D721Med (cell line): ENCODE results near the gene DPM2.
A peak's percentile ranks its signal among the peaks of the same experiment; 100 is the strongest.

Source experiments
- DNase-seq: peaks from one replicate; pipeline ENCODE4 v3.0.0; 2011; ENCODE audit warnings: low spot score; ENCODE audit not compliant: insufficient read length
- FAIRE-seq: peaks from 2 replicates; lab custom pipeline; 2011; peaks lifted over from hg19 to GRCh38; lab: Jason Lieb, UNC
- CTCF ChIP-seq: IDR thresholded peaks from 2 replicates; pipeline ENCODE4 v1.5.1; 2012; ENCODE audit warnings: mild to moderate bottlenecking, control low read depth; ENCODE audit not compliant: insufficient read depth; ENCODE audit errors: missing control alignments

DPM2 gene

GRCh38 chr9:127980706-127981558, 43.3 kb upstream of the DPM2 start, which contains the start of gene EEIG1:
Gene EEIG1, minus strand, starts transcription at chr9:127980989. Its CDS starts 852 bp downstream, at chr9:127980137.
- DNase-seq = peak; percentile 96
- no peak for FAIRE-seq
- no peak for TF ChIP-seq CTCF

- DNase-seq = no peak
- TF ChIP-seq CTCF = no peak
- FAIRE-seq = no peak
These were observed 42.5 kb upstream of the DPM2 start for GRCh38 chr9:127980060-127980705.

GRCh38 chr9:127979333-127980059, 41.8 kb upstream of the DPM2 start:
- DNase-seq (no peak), FAIRE-seq (no peak)
- no peak for TF ChIP-seq CTCF

- DNase-seq (no peak), FAIRE-seq (no peak)
- no peak for TF ChIP-seq CTCF
These were observed 41.3 kb upstream of the DPM2 start for GRCh38 chr9:127979015-127979332.

GRCh38 chr9:127977884-127978647, 40.4 kb upstream of the DPM2 start:
- no peak for TF ChIP-seq CTCF
- FAIRE-seq = no peak
- no peak for DNase-seq

- DNase-seq (no peak), FAIRE-seq (no peak)
- TF ChIP-seq CTCF = no peak
These were observed 39.6 kb upstream of the DPM2 start for GRCh38 chr9:127977009-127977883.
